Endometrial microvascular endothelial cells (primary cell): ENCODE data around the gene NGEF. TPM values are rescaled to one million over a fixed set of nuclear protein-coding genes. Genes with fewer than 3 reads are reported as not detected.

Source experiments
- in situ Hi-C: cut with HindIII; loops from 2 replicates; pipeline ENCODE4 v1.10.0; 2017; ENCODE audit warnings: low sequenced_read_pairs, low pct_unique_long_range_greater_than_20kb; ENCODE audit errors: inconsistent ontology term
- total RNA-seq: library from RNA; depleted of rRNA; stranded (reverse); fragments of >200 nt; gene quantifications from one replicate; pipeline ENCODE4 v1.2.3, GENCODE V29; 2015; ENCODE audit errors: inconsistent ontology term

Gene NGEF
- total RNA-seq, 1 donor from 2014 or later: 0.09 TPM

DNA sequence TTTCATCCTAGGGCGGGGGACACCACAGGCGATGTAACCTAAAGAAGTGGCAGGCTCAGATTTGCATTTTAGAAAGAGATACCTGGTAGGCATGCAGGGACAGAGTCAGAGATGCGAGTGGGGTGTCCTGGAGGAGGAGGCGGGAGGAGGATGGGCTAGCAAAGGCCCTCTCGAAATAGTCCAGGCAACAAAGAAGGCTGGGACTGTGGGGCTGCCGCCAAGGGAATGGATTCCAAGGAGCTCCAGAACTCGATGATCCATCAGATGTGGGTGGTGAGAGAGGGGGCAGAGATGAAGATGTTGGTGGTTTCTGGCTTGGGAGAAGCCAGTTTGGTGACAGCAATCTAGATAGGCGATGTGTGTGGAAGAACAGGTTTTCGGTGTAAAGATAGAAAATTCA lies 34.6 kb upstream of the NGEF start:
- in situ Hi-C loops: no loop called here

DNA sequence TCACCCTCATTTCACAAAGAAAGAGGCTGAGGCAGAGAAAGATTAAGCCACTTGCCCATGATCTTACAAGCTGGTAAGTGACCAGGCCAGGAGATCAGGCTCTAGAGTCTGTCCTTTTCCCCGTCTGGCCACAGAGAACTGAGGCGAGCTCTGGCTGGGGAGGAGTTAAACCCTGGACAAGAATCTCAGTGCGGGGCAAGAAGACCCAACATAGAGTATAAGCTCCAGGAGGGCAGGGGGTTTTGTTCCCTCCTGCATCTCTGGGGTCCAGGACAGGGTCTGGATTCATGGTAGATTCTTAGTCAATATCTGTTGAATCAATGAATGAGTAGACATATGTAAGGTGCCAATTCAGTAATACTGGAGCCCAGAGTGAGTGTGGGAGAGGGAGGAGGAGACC lies 34.1 kb upstream of the NGEF start:
- in situ Hi-C loops: no loop called here

DNA sequence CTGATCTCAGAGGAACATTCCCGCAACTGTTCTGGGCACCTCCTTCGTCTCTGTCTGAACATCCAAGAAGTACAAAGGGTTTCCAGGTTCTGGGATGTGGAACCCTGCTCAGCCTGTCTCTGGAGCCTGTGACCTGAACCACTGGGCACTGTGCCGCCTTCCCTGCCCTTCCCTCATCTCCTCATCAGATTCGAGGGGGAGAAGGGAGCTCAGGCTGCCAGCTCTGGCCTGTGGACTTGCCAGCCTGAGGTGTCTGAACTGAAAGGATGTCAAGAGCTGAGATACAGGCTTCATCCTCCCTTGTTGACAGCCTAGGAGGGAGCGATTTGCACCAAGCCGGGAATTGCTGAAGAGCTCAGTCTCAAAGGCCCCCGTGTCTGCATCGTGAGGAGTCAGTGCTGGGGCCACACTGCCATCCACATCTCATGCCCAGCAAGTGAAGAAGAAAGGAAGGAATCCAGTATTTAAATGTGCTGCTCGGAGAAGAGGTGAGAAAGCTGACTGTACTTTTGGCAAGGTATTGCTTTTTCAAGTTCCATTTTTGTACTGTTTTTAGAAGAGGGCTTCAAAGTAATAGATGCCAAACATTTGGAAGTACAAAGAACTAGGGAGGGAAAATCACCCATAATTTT lies 32.0 kb upstream of the NGEF start:
- in situ Hi-C loops: no loop called here

DNA sequence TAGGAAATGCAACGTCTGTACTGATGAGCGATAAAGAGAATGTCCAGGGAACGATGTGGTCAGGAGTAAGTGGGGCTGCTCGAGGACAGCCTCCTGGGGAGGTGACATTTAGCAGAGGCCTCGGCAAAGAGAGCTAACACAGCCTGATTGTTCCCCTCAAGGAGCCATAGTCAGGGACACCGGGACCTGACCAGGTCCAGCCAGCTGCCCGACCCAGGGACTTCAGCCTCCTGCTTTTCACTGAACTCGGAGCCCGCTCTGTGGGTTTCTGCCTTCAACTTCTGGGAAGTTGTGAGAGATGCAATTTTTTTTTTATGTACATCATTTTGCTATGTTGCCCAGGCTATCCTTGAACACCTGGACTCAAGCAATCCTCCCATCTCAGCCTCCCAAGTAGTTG lies 29.5 kb upstream of the NGEF start:
- in situ Hi-C loops: no loop called here

DNA sequence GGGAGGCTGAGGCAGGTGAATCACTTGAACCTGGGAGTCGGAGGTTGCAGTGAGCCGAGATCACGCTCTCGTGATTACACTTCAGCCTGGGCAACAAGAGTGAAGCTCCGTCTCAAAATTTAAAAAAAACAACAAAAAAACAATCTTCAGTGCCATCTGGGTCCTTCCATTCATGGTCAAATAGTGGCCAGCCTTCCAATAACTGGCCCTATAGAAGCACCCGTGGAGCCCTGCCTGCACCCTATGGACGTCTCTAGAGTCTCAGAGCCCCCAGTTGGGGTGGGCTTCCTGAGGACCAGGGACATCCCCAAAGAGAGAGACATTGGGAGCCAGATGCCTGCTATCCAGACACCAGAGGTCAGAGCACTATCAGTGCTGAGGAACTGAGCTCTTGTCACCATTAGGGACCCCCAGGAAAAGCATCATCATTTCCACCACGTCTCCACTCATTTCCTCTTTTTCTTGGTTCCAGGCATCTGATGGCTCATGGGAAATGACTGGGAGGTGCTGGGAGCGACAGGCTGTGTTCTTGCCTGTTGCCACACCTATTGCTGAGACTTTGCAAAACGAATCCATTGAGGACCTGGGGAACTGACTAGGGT lies 28.8 kb upstream of the NGEF start:
- in situ Hi-C loops: no loop called here

DNA sequence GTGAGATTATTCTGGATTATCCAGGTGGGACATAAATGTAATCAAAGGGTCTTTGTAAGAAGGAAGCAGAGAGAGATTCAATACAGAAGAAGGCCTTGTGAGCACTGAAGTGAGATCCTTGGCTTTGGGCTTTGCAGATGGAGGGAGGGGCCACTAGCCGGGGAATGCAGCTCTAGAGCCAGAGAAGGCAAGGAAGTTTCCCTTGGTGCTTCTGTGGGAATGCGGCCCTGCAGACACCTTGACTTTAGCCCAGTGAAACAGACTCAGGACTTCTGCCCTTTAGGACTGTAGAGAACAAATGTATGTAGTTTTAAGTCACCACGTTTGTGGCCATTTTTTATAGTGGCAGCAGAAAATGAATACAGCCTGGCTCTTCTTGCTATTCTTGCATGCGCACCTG lies 27.5 kb upstream of the NGEF start:
- in situ Hi-C loops: no loop called here

DNA sequence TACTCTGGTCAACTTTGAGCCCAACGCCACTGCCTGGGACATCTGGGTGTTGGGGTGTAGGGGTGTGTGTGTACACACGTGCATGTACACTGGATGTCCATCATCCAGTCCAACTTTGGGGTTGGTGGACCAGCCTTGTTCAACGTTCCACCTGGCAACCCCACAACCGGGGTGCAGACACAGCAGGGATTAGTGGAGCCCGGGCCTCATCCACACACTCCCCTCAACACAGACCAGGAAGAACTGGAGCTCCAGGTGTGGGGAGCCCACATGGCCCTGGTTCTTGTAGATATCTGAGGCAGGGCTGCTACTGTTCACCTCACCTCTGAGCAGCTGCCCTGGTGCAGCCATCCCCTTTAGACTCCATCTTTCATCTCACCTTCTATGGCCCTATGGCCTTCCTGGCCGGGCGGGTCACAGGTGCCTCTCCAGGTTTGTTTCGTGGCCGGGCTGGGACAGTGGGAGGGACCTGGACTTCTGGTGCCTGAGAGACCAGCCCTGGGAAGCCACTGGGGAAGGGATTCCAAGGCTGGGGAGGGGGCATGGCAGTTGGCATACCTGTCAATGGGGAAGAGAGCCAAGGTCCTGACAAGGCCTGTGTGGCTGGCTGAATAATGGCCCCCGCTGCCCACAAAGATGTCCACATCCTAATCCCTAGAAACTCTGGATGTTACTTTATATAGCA lies 26.9 kb upstream of the NGEF start:
- in situ Hi-C loops: no loop called here

DNA sequence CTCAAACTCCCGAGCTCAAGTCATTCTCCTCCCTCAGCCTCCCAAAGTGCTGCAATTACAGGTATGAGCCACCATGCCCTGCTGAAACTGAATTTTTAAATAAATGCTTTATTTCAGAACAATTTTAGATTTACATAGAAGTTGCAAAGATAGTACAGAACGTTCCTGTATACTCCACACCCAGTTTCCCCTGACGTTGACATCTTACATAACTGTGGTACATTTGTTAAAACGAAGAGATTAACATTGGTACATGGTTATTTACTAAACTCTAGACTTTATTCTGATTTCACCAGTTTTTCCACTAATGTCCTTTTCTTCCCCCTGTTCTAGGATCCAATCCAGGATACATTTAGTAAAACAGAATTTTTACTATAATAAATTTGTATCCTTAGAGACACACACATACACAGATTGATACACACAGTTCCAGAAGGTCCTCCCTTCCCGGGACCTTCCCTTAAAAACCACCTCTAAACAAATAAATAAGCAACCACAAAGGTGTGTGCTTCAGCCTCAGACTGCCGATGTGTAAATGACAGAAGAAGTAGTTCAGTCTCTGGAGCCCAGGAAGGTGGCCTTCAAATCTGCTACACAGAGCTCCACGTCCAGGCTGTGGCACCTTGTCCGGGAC lies 26.3 kb upstream of the NGEF start:
- in situ Hi-C loops: no loop called here

DNA sequence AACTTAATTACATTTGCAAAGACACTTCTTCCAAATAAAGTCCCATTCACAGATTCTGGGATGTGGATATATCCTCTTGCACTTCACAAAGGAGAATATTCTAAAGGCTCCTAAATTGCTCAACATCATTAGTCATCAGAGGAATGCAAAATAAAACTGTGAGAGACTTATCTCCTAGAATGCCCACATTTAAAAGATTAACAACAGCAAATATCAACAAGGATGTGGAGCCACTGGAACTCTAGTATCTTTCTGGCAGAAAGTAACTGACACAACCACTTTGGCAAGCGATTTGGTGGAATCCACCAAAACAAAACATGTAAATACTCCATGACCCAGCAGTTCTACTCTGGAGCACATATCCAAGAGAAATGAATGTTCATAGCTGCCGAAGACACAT lies 24.0 kb upstream of the NGEF start:
- in situ Hi-C loops: no loop called here

DNA sequence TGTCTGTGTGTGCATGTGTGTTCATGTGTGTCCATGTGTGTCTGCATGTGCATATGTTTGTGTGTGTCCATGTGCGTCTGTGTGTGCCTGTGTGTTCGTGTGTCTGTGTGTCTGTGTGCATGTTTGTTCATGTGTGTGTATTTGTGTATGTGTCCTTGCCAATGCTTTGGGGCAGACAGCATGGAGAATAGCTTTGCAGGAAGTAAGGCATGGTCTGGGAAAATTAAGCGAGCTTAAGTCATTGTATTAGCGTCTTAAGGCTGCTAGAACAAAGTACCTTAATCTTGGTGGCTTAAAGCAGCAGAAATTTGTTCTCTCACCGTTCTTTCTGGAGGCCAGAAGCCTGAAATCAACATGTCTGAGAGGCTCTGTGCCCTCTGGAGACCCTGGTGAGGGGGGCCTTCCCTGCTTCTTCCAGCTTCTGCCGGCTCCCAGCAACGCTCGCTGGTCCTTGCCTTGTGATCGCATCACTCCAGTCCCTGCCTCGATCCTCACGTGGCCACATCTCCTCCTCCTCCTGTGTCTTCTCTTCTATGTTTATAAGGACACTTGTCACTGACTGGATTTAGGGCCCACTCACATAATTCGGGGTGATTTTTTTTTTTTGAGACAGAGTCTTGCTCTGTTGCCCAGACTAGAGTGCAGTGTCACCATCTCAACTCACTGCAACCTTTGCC lies 23.2 kb upstream of the NGEF start:
- in situ Hi-C loops: no loop called here

DNA sequence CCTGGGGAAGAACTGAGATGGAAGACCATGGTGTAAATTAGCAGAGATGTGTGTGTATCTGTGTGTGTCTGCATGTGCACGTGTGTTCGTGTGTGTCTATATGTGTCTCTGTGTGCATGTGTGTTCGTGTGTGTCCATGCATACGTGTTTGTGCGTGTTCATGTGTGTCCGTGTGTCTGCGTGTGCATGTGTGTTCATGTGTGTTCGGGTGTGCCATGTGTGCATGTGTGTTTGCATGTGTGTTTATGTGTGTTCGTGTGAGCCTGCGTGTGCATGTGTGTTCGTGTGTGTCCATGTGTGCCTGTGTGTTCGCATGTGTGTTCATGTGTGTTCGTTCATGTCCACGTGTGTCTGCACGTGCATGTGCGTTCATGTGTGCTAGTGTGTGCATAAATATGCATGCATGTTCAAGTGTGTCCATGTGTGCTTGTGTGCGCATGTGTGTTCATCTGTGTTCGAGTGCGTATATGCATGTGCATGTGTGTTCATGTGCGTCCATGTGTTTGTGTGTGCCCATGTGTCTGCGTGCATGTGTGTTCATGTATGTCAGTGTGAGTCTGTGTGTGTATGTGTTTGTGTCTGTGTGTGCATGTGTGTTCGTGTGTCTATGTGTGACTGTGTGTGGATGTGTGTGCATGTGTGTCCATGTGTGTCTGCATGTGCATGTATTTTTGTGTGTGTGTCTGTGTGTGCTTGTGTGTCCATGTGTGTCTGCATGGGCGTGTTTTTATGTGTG lies 22.5 kb upstream of the NGEF start:
- in situ Hi-C loops: no loop called here

DNA sequence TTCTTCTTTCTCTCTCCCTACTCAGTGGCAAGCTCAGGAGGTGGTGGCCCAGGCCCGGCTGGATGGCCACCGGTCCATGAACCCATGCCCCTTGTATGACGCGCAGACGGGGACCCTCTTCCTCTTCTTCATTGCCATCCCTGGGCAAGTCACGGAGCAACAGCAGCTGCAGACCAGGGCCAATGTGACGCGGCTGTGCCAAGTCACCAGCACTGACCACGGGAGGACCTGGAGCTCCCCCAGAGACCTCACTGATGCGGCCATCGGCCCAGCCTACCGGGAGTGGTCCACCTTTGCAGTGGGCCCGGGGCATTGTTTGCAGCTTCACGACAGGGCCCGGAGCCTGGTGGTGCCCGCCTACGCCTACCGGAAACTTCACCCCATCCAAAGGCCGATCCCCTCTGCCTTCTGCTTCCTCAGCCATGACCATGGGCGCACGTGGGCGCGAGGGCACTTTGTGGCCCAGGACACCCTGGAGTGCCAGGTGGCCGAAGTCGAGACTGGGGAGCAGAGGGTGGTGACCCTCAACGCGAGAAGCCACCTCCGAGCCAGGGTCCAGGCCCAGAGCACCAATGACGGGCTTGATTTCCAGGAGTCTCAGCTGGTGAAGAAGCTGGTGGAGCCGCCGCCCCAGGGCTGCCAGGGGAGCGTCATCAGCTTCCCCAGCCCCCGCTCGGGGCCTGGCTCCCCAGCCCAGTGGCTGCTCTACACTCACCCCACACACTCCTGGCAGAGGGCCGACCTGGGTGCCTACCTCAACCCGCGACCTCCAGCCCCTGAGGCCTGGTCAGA lies 21.2 kb upstream of the NGEF start:
- in situ Hi-C loops: no loop called here

DNA sequence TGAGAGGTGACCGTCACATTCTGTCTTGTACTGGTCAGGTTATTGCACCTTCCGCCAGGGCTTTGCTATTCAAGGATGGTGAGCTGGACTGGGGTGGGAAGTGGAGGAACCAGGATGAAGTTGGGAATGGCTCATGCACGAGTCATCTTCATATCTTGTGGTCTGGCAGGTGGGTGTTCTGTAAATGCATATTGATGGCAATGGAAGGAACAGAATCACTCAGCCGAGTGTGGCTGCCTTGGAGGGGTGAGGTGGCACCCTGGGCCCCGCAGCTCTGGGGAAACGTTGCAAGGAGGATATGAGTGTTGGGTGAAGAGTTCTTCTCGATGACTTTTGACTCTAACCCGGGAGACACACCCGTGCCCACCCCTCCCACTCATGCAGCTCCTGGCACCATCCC lies 20.6 kb upstream of the NGEF start:
- in situ Hi-C loops: no loop called here

DNA sequence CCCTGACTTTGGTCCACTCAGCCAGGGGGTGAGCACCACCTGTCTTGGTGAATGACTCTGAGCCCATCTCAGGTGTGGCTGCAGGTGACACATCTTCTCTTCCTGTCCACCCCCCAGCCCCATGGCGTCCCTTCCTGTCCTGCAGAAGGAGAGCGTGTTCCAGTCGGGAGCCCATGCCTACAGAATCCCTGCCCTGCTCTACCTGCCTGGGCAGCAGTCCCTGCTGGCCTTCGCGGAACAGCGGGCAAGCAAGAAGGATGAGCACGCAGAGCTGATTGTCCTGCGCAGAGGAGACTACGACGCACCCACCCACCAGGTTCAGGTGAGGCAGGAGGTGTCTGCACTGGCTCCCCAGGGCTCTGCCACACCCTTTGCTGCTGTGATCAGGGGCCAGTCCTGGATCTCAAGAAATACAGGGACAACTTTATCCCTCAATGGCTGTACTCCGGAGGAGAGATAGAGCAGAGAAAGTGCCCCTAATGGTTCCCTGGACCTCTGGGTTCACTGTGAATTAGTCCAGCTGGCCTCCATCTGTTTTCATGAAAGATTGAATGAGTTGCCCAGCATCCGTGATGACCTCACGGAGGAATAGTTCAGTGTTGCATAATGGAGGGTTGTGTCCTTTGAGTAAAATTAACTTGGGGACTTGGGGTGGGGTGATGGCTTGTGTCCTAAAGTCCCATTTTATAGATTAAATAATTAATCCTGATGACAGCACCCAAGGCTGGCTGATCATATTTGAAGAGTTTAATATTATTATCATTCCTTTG lies 19.7 kb upstream of the NGEF start, which contains the start of gene NEU2:
TSS of gene NEU2 (plus strand) at position 122 of the 770 bp plus-strand sequence. CDS start at position 122, 0 bp downstream.
- in situ Hi-C loops: no loop called here

DNA sequence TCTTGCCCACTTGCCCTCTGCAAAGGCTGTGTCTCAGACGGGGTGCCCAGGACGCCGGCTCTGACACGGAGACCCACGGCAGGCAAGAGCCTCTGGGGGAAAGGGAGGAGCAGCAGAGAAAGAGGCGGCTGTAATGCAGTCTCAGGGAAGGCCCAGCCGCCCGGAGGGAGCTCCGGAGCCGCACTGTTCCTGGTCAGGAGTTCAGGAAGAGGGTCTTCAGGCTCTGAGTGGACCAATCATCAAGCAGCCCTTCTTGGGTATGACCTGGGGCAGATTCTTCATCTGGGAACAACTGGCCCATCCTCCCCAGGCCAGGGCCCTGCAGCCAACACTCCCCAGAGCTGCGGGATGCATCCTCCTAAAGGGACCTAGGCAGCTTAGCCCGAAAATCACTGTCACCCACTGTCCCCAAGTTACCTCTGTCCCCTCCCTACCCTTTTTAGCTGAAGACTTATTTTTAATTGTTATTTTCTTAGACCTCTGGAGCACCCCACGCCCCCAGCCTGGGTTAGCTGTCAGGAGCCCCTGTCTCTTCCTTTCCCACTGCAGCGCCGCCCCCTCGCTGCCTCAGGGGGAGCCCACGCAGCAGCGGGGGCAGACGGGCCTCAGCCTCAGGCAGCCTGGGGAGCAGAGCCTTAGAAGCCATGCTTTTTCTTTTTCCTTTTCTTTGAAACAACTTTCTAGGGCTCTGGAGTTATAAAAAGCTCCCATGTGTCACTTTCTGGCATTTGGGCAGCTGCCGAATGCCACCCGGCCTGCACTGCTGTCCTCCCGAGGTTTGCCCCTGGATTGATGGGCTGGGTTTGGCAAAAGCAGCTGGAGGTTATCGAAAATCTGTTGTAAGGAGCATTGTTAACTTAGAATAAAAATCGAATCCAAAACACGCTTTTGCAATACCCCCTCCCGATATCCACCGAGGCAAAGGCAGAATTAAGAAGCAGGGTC lies 18.8 kb upstream of the NGEF start:
- in situ Hi-C loops: no loop called here

DNA sequence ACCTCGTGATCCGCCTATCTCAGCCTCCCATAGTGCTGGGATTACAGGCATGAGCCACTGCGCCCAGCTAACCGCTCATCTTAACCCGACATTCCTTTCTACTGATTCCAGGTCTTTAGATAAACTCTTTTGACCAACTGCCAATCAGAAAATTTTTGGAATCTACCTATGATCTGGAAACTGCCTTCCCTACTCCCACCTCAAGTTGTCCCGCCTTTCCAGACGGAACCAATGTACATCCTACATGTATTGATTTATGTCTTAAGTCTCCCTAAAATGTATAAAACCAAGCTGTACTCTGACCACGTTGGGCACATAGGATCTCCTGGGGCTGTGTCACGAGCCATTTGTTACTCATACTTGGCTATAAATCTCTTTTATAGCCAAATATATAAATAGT lies 16.3 kb upstream of the NGEF start:
- in situ Hi-C loops: no loop called here
